PC-9 (cell line): Measurements from ENCODE around the gene IL17C. TPM values are rescaled to one million over a fixed set of nuclear protein-coding genes. Genes with fewer than 3 reads are reported as not detected.
A peak's percentile ranks its signal among the peaks of the same experiment; 100 is the strongest.

Experiments
- BruUV-seq: library from RNA; stranded (reverse); fragments of 400-500 nt; replicated peaks from 2 replicates; lab custom pipeline; 2021; lab: Mats Ljungman, UMichigan
- CTCF ChIA-PET: fragments of 300-600 bp; sonication (Branson Sonifier 250); formaldehyde crosslinking; loops from one replicate; lab custom pipeline; 2022; ENCODE audit warnings: antibody characterized with exemption; lab: Charles Lee
- POLR2A ChIA-PET: fragments of 300-600 bp; sonication (Branson Sonifier 250); formaldehyde crosslinking; loops from one replicate; lab custom pipeline; 2022; ENCODE audit warnings: antibody characterized with exemption; ENCODE audit not compliant: unreplicated experiment; lab: Charles Lee
- DNase-seq, 2 experiments: peaks; one replicate each; pipeline versions ENCODE4 v3.0.0 to v3.0.0-alpha.2; 2015 to 2022; ENCODE audit warnings: mixed read lengths in 1 of 2
- H2AFZ ChIP-seq: fragments of 200-600 bp; sonication (generic); 2 replicates; pipeline ENCODE4 v1.8.1; 2017; ENCODE audit warnings: antibody characterized with exemption
- H3F3A ChIP-seq: fragments of 200-600 bp; sonication (generic); 2 replicates; pipeline ENCODE4 v1.8.1; 2017; ENCODE audit warnings: antibody characterized with exemption, mild to moderate bottlenecking, low read depth; ENCODE audit not compliant: insufficient read depth
- H3K27ac ChIP-seq: fragments of 200-600 bp; sonication (generic); 2 replicates; pipeline ENCODE4 v1.6.1; 2016; ENCODE audit warnings: mixed run types
- H3K27me3 ChIP-seq: fragments of 200-600 bp; sonication (generic); 2 replicates; pipeline ENCODE4 v1.6.1; 2016; ENCODE audit warnings: low read depth, mixed run types; ENCODE audit not compliant: insufficient read depth
- H3K36me3 ChIP-seq: fragments of 200-600 bp; sonication (generic); 2 replicates; pipeline ENCODE4 v1.6.1; 2016; ENCODE audit warnings: low read depth, mixed run types
- H3K4me1 ChIP-seq: fragments of 200-600 bp; sonication (generic); replicated peaks from 2 replicates; pipeline ENCODE4 v1.6.1; 2016; ENCODE audit warnings: mixed run types; ENCODE audit not compliant: insufficient read depth
- H3K4me2 ChIP-seq: fragments of 200-600 bp; sonication (generic); 2 replicates; pipeline ENCODE4 v1.6.1; 2017; ENCODE audit warnings: mixed run types
- H3K4me3 ChIP-seq: fragments of 200-600 bp; sonication (generic); 2 replicates; pipeline ENCODE4 v1.6.1; 2016; ENCODE audit warnings: mixed run types
- H3K79me2 ChIP-seq: fragments of 200-600 bp; sonication (generic); 2 replicates; pipeline ENCODE4 v1.6.1; 2017; ENCODE audit warnings: low read depth, mixed run types
- H3K9me2 ChIP-seq: fragments of 200-600 bp; sonication (generic); 2 replicates; pipeline ENCODE4 v1.8.1; 2017; ENCODE audit warnings: mild to moderate bottlenecking; ENCODE audit not compliant: insufficient read depth
- H3K9me3 ChIP-seq: fragments of 200-600 bp; sonication (generic); 2 replicates; pipeline ENCODE4 v1.8.1; 2016; ENCODE audit warnings: low read depth; ENCODE audit not compliant: insufficient read depth
- H4K20me1 ChIP-seq: fragments of 200-600 bp; sonication (generic); 2 replicates; pipeline ENCODE4 v1.8.1; 2017; ENCODE audit not compliant: insufficient read depth
- CTCF ChIP-seq: fragments of 200-600 bp; sonication (generic); conservative IDR thresholded peaks from 2 replicates; pipeline ENCODE4 v1.6.1; 2017; ENCODE audit warnings: mixed run types, antibody characterized with exemption, mild to moderate bottlenecking, moderate library complexity
- EZH2 ChIP-seq: fragments of 200-600 bp; sonication (generic); IDR thresholded peaks from 2 replicates; pipeline ENCODE4 v1.8.0; 2017; ENCODE audit warnings: antibody characterized with exemption, low read depth
- intact Hi-C: fragments of 100-400 bp; cut with micrococcal nuclease; formaldehyde crosslinking; loops from one replicate; pipeline ENCODE4 v1.10.0; 2022; ENCODE audit not compliant: unreplicated experiment
- total RNA-seq: library from RNA; stranded (reverse); gene quantifications from 2 replicates; pipeline ENCODE4 v1.2.3, GENCODE V29; 2021

IL17C gene
- total RNA-seq, 1 experiment from 2014 or later, result not detected

DNA sequence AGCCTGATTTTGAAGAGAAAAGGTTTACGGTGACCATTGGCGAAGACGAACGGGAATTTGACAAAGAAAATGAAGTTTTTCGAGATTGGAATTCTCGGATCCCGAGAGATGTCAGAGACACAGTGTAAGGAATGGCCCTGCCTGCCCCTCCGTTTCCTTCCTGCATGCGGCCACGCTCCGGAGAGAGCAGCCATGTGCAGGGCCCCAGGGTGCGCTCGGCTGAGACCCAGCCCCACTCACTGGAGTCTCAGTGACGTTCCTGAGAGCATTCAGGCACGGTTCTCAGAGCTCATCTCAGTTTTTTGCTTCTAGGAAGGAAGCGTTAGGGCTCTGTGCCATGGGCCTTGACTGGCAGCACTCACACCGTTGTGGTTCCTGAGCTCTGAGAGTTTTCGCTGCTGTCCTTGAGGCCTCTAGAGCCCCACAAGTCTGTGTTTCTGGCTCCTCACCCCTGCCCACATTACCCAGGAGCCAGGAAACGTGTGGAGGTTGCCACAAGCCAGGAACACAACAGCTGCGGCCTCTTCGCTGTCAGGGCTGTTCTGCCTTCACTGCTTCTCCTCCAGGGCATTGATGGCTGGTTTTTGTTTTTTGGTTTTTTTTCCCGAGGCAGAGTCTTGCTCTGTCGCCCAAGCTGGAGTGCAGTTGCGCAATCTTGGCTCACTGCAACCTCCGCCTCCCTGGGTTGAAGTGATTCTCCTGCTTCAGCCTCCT lies 38.4 kb upstream of the IL17C start:
- no peaks in the 10 kb centered on the region for H3K9me2 ChIP-seq
- ChIA-PET POLR2A (no interaction called here), CTCF (no interaction called here)
- no peaks in the 10 kb centered on the region for H3K79me2 ChIP-seq
- H3K27ac ChIP-seq, result no peak overlapping the region
- no peaks in the 10 kb centered on the region; the same call in none of the 2 replicates for H4K20me1 ChIP-seq
- H3K36me3 ChIP-seq, result peaks cover 9% of the 10 kb centered on the region; the same call in 1 of the 2 replicates
- TF ChIP-seq CTCF (no peak), EZH2 (no peak)
- no peaks in the 10 kb centered on the region for H3K9me3 ChIP-seq
- H3F3A ChIP-seq, result no peaks in the 10 kb centered on the region
- no peaks in the 10 kb centered on the region for H3K4me1 ChIP-seq
- H3K27me3 ChIP-seq, result no peaks in the 10 kb centered on the region
- H3K4me2 ChIP-seq, result no peak overlapping the region
- intact Hi-C loops, result no loop called here
- no TSS peak for BruUV-seq
- peak in 1 of 2 experiments; percentile 21 for DNase-seq
- no peak overlapping the region for H2AFZ ChIP-seq
- H3K4me3 ChIP-seq, result no peak overlapping the region

DNA sequence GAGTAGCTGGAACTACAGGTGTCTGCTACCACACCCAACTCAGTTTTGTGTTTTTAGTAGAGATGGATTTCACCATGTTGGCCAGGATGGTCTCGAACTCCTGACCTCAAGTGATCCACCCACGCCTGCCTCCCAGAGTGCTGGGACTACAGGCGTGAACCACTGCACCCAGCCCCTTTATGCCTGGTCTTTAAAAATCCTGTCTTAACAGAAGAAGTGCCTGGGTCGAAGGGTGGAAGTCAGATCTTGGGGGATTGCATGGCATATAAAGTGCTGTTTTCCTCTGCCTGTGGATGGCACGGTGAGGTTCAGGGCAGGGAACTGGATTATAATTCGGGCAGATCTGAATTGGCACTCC lies 37.9 kb upstream of the IL17C start:
- intact Hi-C loops, result no loop called here
- no peak overlapping the region for H3K4me3 ChIP-seq
- ChIA-PET POLR2A (no interaction called here), CTCF (no interaction called here)
- TF ChIP-seq EZH2, result no peak
- TF ChIP-seq CTCF, result no peak
- no TSS peak for BruUV-seq
- no peaks in the 10 kb centered on the region for H3K79me2 ChIP-seq
- 0 out of 2 replicates have a peak, but pooled peaks cover 9% of the 10 kb centered on the region for H3K36me3 ChIP-seq
- no peak overlapping the region for H3K4me2 ChIP-seq
- no peaks in the 10 kb centered on the region for H3K9me3 ChIP-seq
- H3K27me3 ChIP-seq, result no peaks in the 10 kb centered on the region
- no peaks in the 10 kb centered on the region for H3K4me1 ChIP-seq
- H3K9me2 ChIP-seq, result no peaks in the 10 kb centered on the region
- no peak overlapping the region for H3K27ac ChIP-seq
- peaks cover under 1% of the 10 kb centered on the region for H4K20me1 ChIP-seq
- DNase-seq, result peak in 1 of 2 experiments; percentile 21
- H3F3A ChIP-seq, result no peaks in the 10 kb centered on the region
- no peak overlapping the region for H2AFZ ChIP-seq

GRCh38 chr16:88601313-88602036 lies 36.9 kb upstream of the IL17C start:
- no peaks in the 10 kb centered on the region for H3K27me3 ChIP-seq
- TF ChIP-seq CTCF, result no peak
- TF ChIP-seq EZH2, result no peak
- no peak overlapping the region for H3K4me2 ChIP-seq
- no TSS peak for BruUV-seq
- intact Hi-C loops, result no loop called here
- POLR2A ChIA-PET, result no interaction called here
- DNase-seq, result peak in 1 of 2 experiments; percentile 11
- no peaks in the 10 kb centered on the region for H3K9me2 ChIP-seq
- H3K4me3 ChIP-seq, result no peak overlapping the region
- H3K27ac ChIP-seq, result no peak overlapping the region
- H3K4me1 ChIP-seq, result no peaks in the 10 kb centered on the region
- H3K36me3 ChIP-seq, result 0 out of 2 replicates have a peak, but pooled peaks cover 9% of the 10 kb centered on the region
- no peak overlapping the region for H2AFZ ChIP-seq
- H3K79me2 ChIP-seq, result no peaks in the 10 kb centered on the region
- no peaks in the 10 kb centered on the region for H3K9me3 ChIP-seq
- no peaks in the 10 kb centered on the region for H3F3A ChIP-seq
- CTCF ChIA-PET, result no interaction called here
- H4K20me1 ChIP-seq, result peaks cover 4% of the 10 kb centered on the region; the same call in 1 of the 2 replicates
